Adrenal gland (tissue), 12 donors: ENCODE results near the gene ZNF664. TPM values are rescaled to one million over a fixed set of nuclear protein-coding genes. Genes with fewer than 3 reads are reported as not detected.

Experiments used
- DNase-seq, 7 donors: peaks; one replicate each; pipeline ENCODE4 v3.0.0-alpha.2; 2019 to 2020
- H3K27ac ChIP-seq, 5 donors: fragments of 200-600 bp; sonication (generic) in 4 of 5; 1 replicate in 3 of 5; 2 replicates in 2 of 5; pipeline versions ENCODE4 v1.5.1 to v1.8.0; 2016 to 2020; ENCODE audit warnings: mild to moderate bottlenecking in 1 of 5
- H3K27me3 ChIP-seq: fragments of 200-600 bp; 2 replicates; pipeline ENCODE4 v1.8.0; 2021
- H3K36me3 ChIP-seq, 2 donors: fragments of 200-600 bp; replicated peaks in 1 of 2; 1 replicate in 1 of 2; 2 replicates in 1 of 2; pipeline versions ENCODE4 v1.5.1 to v1.8.0; 2018 to 2022
- H3K4me1 ChIP-seq, 2 donors: fragments of 200-600 bp; replicated peaks in 1 of 2; 1 replicate in 1 of 2; 2 replicates in 1 of 2; pipeline versions ENCODE4 v1.5.1 to v1.8.0; 2018 to 2021
- H3K4me3 ChIP-seq, 4 donors: fragments of 200-600 bp; sonication (generic) in 3 of 4; one replicate each; pipeline ENCODE4 v1.5.1; 2016 to 2018
- H3K9me3 ChIP-seq, 3 donors: fragments of 200-600 bp; sonication (generic) in 1 of 3; replicated peaks in 1 of 3; 1 replicate in 2 of 3; 2 replicates in 1 of 3; pipeline versions ENCODE4 v1.5.1 to v1.8.0; 2016 to 2021
- POLR2A ChIP-seq, 2 donors: fragments of 450-650 bp; IDR thresholded peaks; one replicate each; pipeline ENCODE4 v1.6.1; 2017; ENCODE audit warnings: antibody characterized with exemption in 2 of 2, mild to moderate bottlenecking in 2 of 2, moderate library complexity in 1 of 2
- WGBS, 4 donors: extraction: QIAGEN DNeasy Blood & Tissue Kit in 2 of 4; methylation state at CpG; one replicate each; pipeline versions ENCODE4 v1.1.5 to v1.1.7; 2013 to 2017; 5-methylcytosine and 5-hydroxymethylcytosine counted together
- intact Hi-C, 2 donors: fragments of 100-400 bp; cut with DNase I; formaldehyde crosslinking; loops; one replicate each; pipeline versions ENCODE4 v1.14.1 to v1.15.0; 2022 to 2023
- polyA plus RNA-seq, 3 donors: library from polyadenylated mRNA; stranded (reverse); fragments of 200-250 nt in 2 of 3; fragments of 350-450 nt in 1 of 3; fragmentation: Illumina TruSeq in 1 of 3; extraction: RNeasy Lipid Tissue Mini Kit (QIAGEN cat#74804) in 1 of 3; gene quantifications; one replicate each; pipeline ENCODE4 v1.2.3, GENCODE V29; 2013 to 2014
- total RNA-seq, 9 donors: library from RNA; depleted of rRNA in 4 of 9; stranded (reverse); fragments of >200 nt in 4 of 9; fragments of 120-200 nt in 1 of 9; fragmentation: NEBNext Ultra II Directional in 1 of 9; extraction: Animal tissue kit (Norgen Biotek cat#: 25700) in 1 of 9; gene quantifications; one replicate each; pipeline versions ENCODE4 v1.1.0 to v1.2.4, GENCODE V29; 2013 to 2023
- TF ChIP-seq, protein P1 (sequence below), 6 experiments: fragments of 450-650 bp in 4 of 6; fragments of 200-600 bp in 2 of 6; sonication (generic) in 1 of 6; IDR thresholded peaks; 1 replicate in 5 of 6; 2 replicates in 1 of 6; pipeline versions ENCODE4 v1.5.1 to v1.8.0; 2016 to 2021; ENCODE audit warnings: antibody characterized with exemption in 6 of 6, mild to moderate bottlenecking in 2 of 6, moderate library complexity in 1 of 6
- donor health status: healthy with polysubstance abuse.
- donor health status: Bipolar disorder and iron deficiency.
- donor health status: DM: yes; HTN: yes; CAD: no.
- donor health status: DM: no; HTN: no; CAD: no.
- donor health status: DM: no; HTN: no; CAD: no.
- donor health status: DM: yes; HTN: yes; CAD: no.

The ZNF664 gene
- total and polyA plus RNA-seq, 12 donors, result 19.6 to 66.9 (median 49.4) TPM

DNA sequence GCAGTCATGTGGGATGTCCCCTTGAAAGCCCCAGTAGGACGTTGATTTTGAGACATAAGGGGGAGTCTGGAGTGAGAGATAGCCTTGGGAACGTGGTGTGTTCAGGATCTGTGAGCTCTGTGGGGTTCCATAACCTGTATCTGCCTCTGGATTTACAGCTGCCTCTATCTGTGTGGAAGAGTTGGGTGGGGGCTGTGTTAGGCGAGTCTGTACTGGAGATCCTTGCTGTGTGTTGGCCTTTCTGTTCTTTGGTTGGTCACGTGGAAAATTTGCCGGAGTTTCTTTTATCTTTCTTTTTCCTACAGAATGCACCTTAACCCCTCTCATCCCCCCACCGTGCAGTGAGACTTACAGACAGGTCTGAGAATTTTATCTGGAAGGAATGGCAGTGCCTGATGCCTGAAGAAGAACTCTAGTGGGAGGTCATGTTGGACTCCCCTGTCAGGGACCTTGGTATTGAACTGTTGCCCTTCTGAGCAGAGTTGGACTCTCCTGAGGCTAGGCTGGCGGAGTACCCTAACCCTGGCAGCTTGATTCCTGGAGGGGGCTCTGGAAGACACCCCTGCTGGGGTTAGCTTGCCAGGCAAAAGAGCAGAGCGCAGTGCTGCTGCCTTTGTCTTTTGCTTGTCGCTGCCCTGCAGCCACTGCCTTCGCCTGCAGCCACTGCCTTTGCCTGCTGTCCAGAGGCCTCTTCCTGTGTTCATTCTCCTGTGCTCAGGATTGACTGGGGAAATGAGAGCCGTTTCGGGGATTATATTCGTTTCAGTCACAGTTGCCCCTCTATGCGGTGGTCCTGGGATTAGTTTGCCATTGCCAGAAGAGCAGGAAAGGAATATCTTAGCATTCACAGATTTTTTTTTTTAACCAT lies 34.1 kb downstream of the ZNF664 start:
- TF ChIP-seq, protein P1, sequence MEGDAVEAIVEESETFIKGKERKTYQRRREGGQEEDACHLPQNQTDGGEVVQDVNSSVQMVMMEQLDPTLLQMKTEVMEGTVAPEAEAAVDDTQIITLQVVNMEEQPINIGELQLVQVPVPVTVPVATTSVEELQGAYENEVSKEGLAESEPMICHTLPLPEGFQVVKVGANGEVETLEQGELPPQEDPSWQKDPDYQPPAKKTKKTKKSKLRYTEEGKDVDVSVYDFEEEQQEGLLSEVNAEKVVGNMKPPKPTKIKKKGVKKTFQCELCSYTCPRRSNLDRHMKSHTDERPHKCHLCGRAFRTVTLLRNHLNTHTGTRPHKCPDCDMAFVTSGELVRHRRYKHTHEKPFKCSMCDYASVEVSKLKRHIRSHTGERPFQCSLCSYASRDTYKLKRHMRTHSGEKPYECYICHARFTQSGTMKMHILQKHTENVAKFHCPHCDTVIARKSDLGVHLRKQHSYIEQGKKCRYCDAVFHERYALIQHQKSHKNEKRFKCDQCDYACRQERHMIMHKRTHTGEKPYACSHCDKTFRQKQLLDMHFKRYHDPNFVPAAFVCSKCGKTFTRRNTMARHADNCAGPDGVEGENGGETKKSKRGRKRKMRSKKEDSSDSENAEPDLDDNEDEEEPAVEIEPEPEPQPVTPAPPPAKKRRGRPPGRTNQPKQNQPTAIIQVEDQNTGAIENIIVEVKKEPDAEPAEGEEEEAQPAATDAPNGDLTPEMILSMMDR (IDR thresholded peaks at IDR 0.05), result no peak
- TF ChIP-seq POLR2A (IDR thresholded peaks at IDR 0.05), result no peak
- 82 to 90% (median 86%) methylated on average over 12 to 14 of the region's 14 CpGs for WGBS, 4 donors
- H3K27ac ChIP-seq, result no peak overlapping the region
- H3K4me3 ChIP-seq, result no peak overlapping the region
- intact Hi-C loops, result no loop called here
- peak in 1 of 7 donors; percentile 46 for DNase-seq
- no peaks in the 10 kb centered on the region for H3K27me3 ChIP-seq
- no peaks in the 10 kb centered on the region for H3K9me3 ChIP-seq
- peaks cover 0 to 18% of the 10 kb centered on the region in 2 donors for H3K4me1 ChIP-seq
- H3K36me3 ChIP-seq, result peaks cover 0 to 15% of the 10 kb centered on the region in 2 donors

DNA sequence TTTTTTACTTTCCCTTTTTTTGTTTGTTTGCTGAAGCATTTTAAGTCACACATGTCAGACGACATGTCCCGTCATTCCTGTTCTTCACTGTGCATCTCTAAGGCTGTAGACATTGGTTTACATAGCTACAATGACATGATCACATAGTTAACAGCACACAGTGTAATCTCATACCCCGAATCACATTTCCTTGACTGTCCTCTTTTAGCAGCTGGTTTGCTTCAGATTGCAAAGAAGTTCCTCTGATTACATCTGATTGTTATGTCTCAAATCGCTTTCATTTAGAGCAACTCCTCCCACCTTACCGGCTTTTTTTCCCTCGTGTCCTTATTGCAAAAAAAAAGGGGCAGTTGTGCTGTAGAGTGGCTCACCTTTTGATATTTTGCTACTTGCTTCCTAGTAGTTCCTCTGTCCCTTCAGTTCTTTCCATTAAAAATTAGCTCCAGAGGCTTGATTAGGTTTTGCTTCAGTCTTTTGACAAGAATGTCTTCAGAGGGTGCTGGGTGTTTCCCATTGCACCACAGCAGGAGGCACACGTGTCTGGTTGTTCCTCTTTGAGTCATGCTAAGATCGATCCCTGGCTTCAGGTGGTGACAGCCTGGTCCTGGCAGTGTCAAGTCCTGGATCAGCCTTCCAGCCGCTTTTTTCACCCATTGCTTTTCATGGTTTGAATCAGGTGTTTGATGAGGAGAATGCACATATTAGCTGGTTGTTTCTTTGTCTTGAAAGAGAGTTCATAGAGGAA lies 35.0 kb downstream of the ZNF664 start:
- 69 to 74% (median 70%) methylated on average over 8 to 9 of the region's 9 CpGs for WGBS, 4 donors
- Histone ChIP-seq H3K4me1 (peaks cover 0 to 12% of the 10 kb centered on the region in 2 donors), H3K36me3 (peaks cover 0 to 24% of the 10 kb centered on the region in 2 donors), H3K27ac (no peak overlapping the region), H3K4me3 (no peak overlapping the region), H3K27me3 (no peaks in the 10 kb centered on the region), H3K9me3 (no peaks in the 10 kb centered on the region)
- intact Hi-C loops, result no loop called here
- DNase-seq, result peak in 1 of 7 donors; percentile 54
- TF ChIP-seq POLR2A (IDR thresholded peaks at IDR 0.05), result no peak
- TF ChIP-seq, protein P1 (IDR thresholded peaks at IDR 0.05), result no peak

DNA sequence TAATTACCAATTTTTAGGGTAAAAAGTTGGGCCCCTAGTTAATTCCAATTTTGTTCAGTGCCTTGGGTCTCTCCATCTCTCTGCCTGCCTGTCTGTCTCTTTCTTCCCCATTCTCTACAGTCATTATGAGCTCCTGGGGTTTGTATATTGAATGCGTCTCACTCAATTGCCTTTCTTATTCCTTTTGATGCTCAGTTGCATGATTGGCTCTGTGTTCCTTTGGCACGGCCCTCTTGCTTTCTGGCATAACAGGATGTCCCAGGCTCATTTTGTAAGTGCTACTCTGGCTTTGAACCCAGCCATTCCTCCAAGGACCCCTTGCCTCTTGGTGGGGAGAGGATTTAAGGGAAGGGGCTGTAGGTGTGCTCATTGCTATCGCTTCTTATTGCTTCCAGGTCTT lies 35.6 kb downstream of the ZNF664 start:
- peaks cover 0 to 17% of the 10 kb centered on the region in 2 donors for H3K4me1 ChIP-seq
- DNase-seq, result peak in 1 of 7 donors; percentile 33
- intact Hi-C loops, result no loop called here
- TF ChIP-seq, protein P1 (IDR thresholded peaks at IDR 0.05), result no peak
- TF ChIP-seq POLR2A (IDR thresholded peaks at IDR 0.05), result no peak
- peaks cover 0 to 25% of the 10 kb centered on the region in 2 donors for H3K36me3 ChIP-seq
- H3K27ac ChIP-seq, result no peak overlapping the region
- no peaks in the 10 kb centered on the region for H3K27me3 ChIP-seq
- no peak overlapping the region for H3K4me3 ChIP-seq
- no peaks in the 10 kb centered on the region for H3K9me3 ChIP-seq
- 80 to 95% (median 92%) methylated on average over 3 of the region's 3 CpGs for WGBS, 4 donors

DNA sequence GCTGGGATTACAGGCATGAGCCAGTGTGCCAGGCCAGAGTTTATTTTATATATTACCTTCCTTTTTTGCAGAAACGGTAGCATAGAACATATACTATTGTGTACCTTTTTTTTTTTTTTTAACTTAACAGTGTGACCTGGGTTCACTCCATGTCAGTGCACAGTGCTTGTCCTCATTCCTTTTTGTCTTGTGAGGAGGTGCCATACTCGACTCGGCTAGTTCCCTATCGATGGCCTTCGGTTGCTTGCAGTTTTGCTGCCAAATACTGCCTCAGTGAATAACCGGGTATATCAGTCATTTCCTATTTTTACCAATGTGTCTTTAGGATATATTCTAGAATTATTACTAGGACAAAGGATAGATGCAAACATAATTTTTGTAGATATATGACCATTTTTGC lies 36.8 kb downstream of the ZNF664 start:
- no peak overlapping the region for H3K27ac ChIP-seq
- no peaks in the 10 kb centered on the region for H3K9me3 ChIP-seq
- no peaks in the 10 kb centered on the region for H3K27me3 ChIP-seq
- intact Hi-C loops, result no loop called here
- H3K4me3 ChIP-seq, result no peak overlapping the region
- H3K36me3 ChIP-seq, result peaks cover 0 to 21% of the 10 kb centered on the region in 2 donors
- no peak for TF ChIP-seq POLR2A (IDR thresholded peaks at IDR 0.05)
- TF ChIP-seq, protein P1 (IDR thresholded peaks at IDR 0.05), result no peak
- peak in 1 of 7 donors; percentile 24 for DNase-seq
- H3K4me1 ChIP-seq, result peaks cover 0 to 19% of the 10 kb centered on the region in 2 donors
- WGBS, 4 donors, result 59 to 80% (median 70%) methylated on average over 6 of the region's 6 CpGs
